Peyer's patch (tissue), 4 donors: ENCODE results near the gene NAA50. TPM values are rescaled to one million over a fixed set of nuclear protein-coding genes. Genes with fewer than 3 reads are reported as not detected.
A peak's percentile ranks its signal among the peaks of the same experiment; 100 is the strongest.

Experiments
- DNase-seq, 3 donors: peaks; one replicate each; pipeline ENCODE4 v3.0.0-alpha.2; 2017 to 2019
- H3K27ac ChIP-seq, 4 donors: fragments of 200-600 bp; sonication (generic); one replicate each; pipeline ENCODE4 v1.5.1; 2016 to 2019
- H3K27me3 ChIP-seq, 2 donors: fragments of 200-600 bp; sonication (generic); one replicate each; pipeline ENCODE4 v1.5.1; 2019
- H3K36me3 ChIP-seq, 3 donors: fragments of 200-600 bp; sonication (generic); one replicate each; pipeline ENCODE4 v1.5.1; 2016 to 2019
- H3K4me1 ChIP-seq, 4 donors: fragments of 200-600 bp; sonication (generic); one replicate each; pipeline ENCODE4 v1.5.1; 2016 to 2019
- H3K4me3 ChIP-seq, 4 donors: fragments of 200-600 bp; sonication (generic); 1 replicate in 3 of 4; 2 replicates in 1 of 4; pipeline ENCODE4 v1.5.1; 2016 to 2019; ENCODE audit warnings: mild to moderate bottlenecking in 1 of 4
- H3K9me3 ChIP-seq, 4 donors: fragments of 200-600 bp; sonication (generic); one replicate each; pipeline ENCODE4 v1.5.1; 2016 to 2019; ENCODE audit warnings: mild to moderate bottlenecking in 1 of 4
- POLR2A ChIP-seq, 2 donors: fragments of 450-650 bp; IDR thresholded peaks; one replicate each; pipeline ENCODE4 v1.5.1; 2017; ENCODE audit warnings: antibody characterized with exemption in 2 of 2, mild to moderate bottlenecking in 2 of 2, moderate library complexity in 2 of 2
- total RNA-seq, 4 donors: library from RNA; depleted of rRNA; stranded (reverse); fragments of >200 nt; gene quantifications; one replicate each; pipeline ENCODE4 v1.1.0, GENCODE V29; 2016
- TF ChIP-seq, protein P1 (sequence below), 6 experiments: fragments of 450-650 bp in 4 of 6; fragments of 200-600 bp in 2 of 6; sonication (generic) in 1 of 6; IDR thresholded peaks; one replicate each; pipeline ENCODE4 v1.5.1; 2017 to 2019; ENCODE audit warnings: antibody characterized with exemption in 6 of 6, mild to moderate bottlenecking in 3 of 6, moderate library complexity in 1 of 6

NAA50 gene
- total RNA-seq, 4 donors from 2014 or later = 46.2 to 85.9 (median 62.6) TPM

DNA sequence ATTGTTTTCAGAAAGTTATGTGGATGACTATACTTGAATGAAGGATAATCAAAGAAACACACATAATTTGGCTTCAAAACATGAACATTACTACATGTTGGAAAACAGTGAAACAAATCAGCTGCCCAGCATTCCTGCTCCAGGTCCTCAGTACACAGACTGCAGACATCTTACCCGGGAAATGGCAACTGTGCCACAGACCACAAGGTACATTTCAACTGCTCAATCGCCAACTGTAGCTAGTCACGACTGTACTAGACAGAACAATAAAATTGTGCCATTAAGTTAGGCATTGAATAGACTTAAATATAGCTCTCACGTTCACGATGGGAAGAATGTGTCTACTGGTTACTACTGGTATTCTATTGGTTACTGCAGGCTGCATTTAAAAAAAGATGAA, 5.0 kb downstream of the NAA50 start:
- DNase-seq = no peak
- Histone ChIP-seq H3K4me1 (peaks cover 0 to 36% (median 5%) of the 10 kb centered on the region in 4 donors), H3K4me3 (no peak overlapping the region), H3K27ac (no peak overlapping the region), H3K9me3 (no peaks in the 10 kb centered on the region), H3K36me3 (no peaks in the 10 kb centered on the region), H3K27me3 (no peaks in the 10 kb centered on the region)
- TF ChIP-seq POLR2A (IDR thresholded peaks at IDR 0.05) = no peak
- TF ChIP-seq, protein P1, sequence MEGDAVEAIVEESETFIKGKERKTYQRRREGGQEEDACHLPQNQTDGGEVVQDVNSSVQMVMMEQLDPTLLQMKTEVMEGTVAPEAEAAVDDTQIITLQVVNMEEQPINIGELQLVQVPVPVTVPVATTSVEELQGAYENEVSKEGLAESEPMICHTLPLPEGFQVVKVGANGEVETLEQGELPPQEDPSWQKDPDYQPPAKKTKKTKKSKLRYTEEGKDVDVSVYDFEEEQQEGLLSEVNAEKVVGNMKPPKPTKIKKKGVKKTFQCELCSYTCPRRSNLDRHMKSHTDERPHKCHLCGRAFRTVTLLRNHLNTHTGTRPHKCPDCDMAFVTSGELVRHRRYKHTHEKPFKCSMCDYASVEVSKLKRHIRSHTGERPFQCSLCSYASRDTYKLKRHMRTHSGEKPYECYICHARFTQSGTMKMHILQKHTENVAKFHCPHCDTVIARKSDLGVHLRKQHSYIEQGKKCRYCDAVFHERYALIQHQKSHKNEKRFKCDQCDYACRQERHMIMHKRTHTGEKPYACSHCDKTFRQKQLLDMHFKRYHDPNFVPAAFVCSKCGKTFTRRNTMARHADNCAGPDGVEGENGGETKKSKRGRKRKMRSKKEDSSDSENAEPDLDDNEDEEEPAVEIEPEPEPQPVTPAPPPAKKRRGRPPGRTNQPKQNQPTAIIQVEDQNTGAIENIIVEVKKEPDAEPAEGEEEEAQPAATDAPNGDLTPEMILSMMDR (IDR thresholded peaks at IDR 0.05) = no peak

DNA sequence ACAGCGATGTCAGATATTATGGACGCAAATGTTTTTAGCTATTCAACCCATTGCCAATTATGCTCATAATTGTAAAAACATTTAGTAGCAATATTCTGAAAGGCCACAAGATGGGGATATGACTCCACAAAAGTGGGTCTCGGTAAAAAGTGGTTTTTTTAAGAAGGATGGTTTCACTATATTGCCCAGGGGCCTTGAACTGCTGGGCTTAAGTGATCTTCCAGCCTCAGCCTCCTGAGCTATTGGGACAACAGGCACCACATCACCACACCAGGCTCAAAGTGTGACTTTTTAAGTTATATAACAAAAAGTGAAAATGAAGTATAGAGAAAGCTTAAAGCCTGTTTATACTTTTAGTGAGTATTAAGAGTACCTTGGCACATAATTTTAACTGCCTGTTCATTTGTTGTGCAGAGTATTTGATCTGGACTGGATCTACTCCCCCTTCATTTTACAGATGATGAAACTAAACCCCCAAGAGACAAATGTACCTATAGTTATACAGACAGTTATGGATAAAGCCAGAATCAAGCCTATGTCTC, 9.4 kb downstream of the NAA50 start:
- no peaks in the 10 kb centered on the region for H3K9me3 ChIP-seq
- peaks cover 0 to 16% (median 0%) of the 10 kb centered on the region in 4 donors for H3K4me1 ChIP-seq
- no peaks in the 10 kb centered on the region for H3K36me3 ChIP-seq
- no peaks in the 10 kb centered on the region for H3K27me3 ChIP-seq
- no peak for DNase-seq
- TF ChIP-seq, protein P1 (IDR thresholded peaks at IDR 0.05) = peak; percentile 57 to 89 (median 78)
- no peak for TF ChIP-seq POLR2A (IDR thresholded peaks at IDR 0.05)
- H3K27ac ChIP-seq = no peak overlapping the region
- no peak overlapping the region for H3K4me3 ChIP-seq

DNA sequence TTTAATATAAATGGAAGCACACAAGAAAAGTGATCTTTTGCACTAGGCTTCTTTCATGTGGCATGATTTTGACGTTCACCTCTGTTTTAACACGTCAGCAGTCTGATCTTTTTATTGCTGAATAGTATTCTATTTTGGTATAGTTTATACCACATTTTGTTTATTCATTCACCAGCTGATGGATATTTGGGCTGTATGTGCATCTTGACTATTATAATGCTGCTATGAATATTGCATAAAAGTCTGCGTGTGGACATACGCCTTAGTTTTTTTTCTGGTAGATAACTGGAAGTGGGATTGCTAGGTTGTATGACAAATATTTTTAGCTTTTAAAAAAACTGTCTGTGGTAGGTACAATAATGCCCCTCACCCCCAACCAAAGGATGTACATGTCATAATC, 14.4 kb downstream of the NAA50 start:
- Histone ChIP-seq H3K36me3 (no peaks in the 10 kb centered on the region), H3K27ac (no peak overlapping the region), H3K27me3 (no peaks in the 10 kb centered on the region), H3K4me3 (no peak overlapping the region), H3K9me3 (no peaks in the 10 kb centered on the region), H3K4me1 (peaks cover 0 to 9% (median 0%) of the 10 kb centered on the region in 4 donors)
- TF ChIP-seq POLR2A (IDR thresholded peaks at IDR 0.05) = no peak
- TF ChIP-seq, protein P1 (IDR thresholded peaks at IDR 0.05) = no peak
- DNase-seq = no peak

DNA sequence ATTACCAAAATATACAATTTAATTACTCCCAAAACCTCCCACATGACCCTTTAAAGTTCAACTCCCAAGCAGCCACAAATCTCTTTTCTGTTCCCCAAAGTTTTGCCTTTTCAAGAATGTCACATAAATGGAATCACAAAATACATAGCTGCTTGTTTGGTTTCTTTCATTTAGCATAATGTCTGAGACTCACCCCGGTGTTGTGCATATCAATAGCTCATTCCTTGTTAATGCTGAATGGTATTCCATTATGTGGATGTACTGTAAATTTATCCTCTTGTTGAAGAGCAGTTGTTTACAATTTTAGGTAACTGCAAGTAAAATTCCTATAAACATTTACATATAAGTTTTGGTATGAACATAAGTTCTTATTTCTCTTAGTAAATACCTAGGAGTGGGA, 15.5 kb downstream of the NAA50 start:
- H3K27me3 ChIP-seq = no peaks in the 10 kb centered on the region
- no peaks in the 10 kb centered on the region for H3K9me3 ChIP-seq
- TF ChIP-seq, protein P1 (IDR thresholded peaks at IDR 0.05) = no peak
- no peak for TF ChIP-seq POLR2A (IDR thresholded peaks at IDR 0.05)
- no peak for DNase-seq
- H3K4me3 ChIP-seq = no peak overlapping the region
- peaks cover 0 to 4% (median 0%) of the 10 kb centered on the region in 4 donors for H3K4me1 ChIP-seq
- H3K27ac ChIP-seq = no peak overlapping the region
- no peaks in the 10 kb centered on the region for H3K36me3 ChIP-seq

DNA sequence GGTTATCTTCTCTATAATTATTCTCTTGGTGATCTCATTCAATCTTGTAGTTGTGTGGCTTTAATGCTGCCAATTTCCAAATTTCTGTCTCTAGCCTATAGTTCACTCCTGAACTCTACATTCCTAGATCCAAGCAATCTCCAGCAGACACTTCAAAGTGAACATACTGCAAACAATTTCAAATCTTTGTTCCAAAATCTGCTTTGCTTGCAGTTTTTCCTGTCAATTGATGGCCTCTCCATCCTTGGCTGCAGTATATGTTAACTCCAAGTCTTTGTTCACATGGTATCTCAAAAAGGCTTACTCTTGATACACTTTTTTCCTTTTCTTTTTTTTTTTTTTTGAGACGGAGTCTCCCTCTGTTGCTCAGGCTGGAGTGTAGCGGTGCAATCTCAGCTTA, 17.4 kb downstream of the NAA50 start:
- no peak for TF ChIP-seq POLR2A (IDR thresholded peaks at IDR 0.05)
- TF ChIP-seq, protein P1 (IDR thresholded peaks at IDR 0.05) = no peak
- Histone ChIP-seq H3K4me3 (no peak overlapping the region), H3K27me3 (no peaks in the 10 kb centered on the region), H3K36me3 (no peaks in the 10 kb centered on the region), H3K9me3 (no peaks in the 10 kb centered on the region), H3K27ac (no peak overlapping the region), H3K4me1 (peaks cover 0 to 4% (median 0%) of the 10 kb centered on the region in 4 donors)
- DNase-seq = no peak

DNA sequence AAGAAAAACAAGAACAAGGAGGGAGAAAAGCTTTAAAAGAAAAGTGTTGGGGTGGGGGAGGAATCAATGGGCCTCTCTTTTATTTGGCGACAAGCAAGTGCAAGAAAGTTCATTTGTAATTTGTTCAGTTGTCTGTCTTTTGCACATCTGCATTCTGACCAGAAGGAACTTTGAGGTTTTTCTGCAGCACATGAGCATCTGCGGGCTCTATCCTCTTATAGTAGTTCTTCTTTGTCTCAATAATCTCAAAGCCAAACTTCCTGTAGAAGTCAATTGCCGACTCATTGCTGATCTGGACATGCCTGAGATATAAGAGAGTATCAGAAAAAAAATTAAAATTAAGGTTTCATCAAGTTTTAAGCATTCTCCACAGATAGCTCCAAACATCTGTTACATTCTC, 24.4 kb downstream of the NAA50 start:
- TF ChIP-seq, protein P1 (IDR thresholded peaks at IDR 0.05) = no peak
- no peak for TF ChIP-seq POLR2A (IDR thresholded peaks at IDR 0.05)
- no peak for DNase-seq
- Histone ChIP-seq H3K36me3 (peaks cover 0 to 35% (median 0%) of the 10 kb centered on the region in 3 donors), H3K27ac (no peak overlapping the region), H3K9me3 (no peaks in the 10 kb centered on the region), H3K4me1 (no peaks in the 10 kb centered on the region), H3K27me3 (no peaks in the 10 kb centered on the region), H3K4me3 (no peak overlapping the region)
